GM10266 (cell line): ENCODE measurements around the gene DDX41.
"Not testable (repeated sequence)": the region's sequence is repeated elsewhere in the genome, so short reads cannot be mapped to it uniquely, and the experiment has no call there.

Source experiments
- DNase-seq: peaks from one replicate; pipeline ENCODE4 v3.0.0; 2012; ENCODE audit errors: extremely low spot score
- TF ChIP-seq, protein P1 (sequence below): IDR thresholded peaks from 2 replicates; pipeline ENCODE4 v1.5.1; 2012; ENCODE audit warnings: mild to moderate bottlenecking, low read depth; ENCODE audit not compliant: control insufficient read depth, insufficient read depth; ENCODE audit errors: missing control alignments

The DDX41 gene

DNA sequence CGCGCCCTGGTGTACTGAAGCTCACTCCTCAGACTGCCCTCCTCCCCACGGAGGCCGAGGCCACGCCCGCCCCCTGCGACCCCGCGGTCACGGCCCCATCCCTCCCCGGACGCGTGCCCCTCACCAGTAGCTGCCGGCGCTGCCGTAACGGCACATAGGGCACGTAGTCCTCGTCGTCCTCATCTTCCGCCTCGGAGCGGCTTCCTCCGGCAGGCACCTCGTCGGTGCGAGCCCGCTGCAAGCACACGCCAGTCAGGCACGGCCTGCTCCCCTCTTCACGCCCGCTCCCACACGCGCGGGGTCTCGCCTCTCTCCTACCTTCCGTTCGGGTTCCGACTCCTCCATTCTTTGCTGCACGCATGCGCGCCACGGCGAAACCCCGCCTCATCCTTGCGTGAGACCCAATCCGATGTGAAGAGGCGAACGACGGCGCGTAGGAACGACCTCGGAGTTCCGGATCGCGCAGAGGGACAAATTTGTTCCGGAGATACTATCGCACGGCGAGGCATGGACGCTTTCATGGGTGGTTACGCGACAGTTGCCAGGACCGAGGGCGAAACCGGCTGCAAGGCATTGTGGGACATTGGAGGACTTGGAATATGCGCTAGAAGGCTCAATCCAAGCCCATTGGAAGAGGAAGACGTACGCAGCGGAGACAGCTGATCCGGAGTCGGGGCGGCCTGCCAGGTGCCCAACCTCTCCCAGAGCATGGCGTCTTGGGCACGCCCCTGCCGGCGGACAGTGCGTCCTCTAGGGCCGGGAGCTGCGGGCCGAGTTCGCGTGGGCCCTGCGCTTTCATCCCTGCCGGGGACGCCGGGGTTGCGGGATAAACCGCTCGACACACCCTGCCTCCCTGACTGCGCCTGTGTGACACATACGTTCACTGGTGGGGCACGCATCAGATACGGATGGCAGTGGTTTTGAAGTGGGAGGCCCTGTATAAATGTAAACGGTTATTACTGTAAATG is at the start of gene DDX41:
TSS of gene DDX41 (minus strand) at position 361 of the 968 bp plus-strand sequence. CDS start at position 345, 16 bp downstream.
- TF ChIP-seq, protein P1, sequence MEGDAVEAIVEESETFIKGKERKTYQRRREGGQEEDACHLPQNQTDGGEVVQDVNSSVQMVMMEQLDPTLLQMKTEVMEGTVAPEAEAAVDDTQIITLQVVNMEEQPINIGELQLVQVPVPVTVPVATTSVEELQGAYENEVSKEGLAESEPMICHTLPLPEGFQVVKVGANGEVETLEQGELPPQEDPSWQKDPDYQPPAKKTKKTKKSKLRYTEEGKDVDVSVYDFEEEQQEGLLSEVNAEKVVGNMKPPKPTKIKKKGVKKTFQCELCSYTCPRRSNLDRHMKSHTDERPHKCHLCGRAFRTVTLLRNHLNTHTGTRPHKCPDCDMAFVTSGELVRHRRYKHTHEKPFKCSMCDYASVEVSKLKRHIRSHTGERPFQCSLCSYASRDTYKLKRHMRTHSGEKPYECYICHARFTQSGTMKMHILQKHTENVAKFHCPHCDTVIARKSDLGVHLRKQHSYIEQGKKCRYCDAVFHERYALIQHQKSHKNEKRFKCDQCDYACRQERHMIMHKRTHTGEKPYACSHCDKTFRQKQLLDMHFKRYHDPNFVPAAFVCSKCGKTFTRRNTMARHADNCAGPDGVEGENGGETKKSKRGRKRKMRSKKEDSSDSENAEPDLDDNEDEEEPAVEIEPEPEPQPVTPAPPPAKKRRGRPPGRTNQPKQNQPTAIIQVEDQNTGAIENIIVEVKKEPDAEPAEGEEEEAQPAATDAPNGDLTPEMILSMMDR: peak; percentile 8
- DNase-seq: peak; percentile 99

GRCh38 chr5:177565046-177565445 is 48.3 kb upstream of the DDX41 start:
- TF ChIP-seq, protein P1: no peak
- DNase-seq: no peak

GRCh38 chr5:177559446-177559941 is 42.7 kb upstream of the DDX41 start:
- DNase-seq: not testable (repeated sequence)

DNA sequence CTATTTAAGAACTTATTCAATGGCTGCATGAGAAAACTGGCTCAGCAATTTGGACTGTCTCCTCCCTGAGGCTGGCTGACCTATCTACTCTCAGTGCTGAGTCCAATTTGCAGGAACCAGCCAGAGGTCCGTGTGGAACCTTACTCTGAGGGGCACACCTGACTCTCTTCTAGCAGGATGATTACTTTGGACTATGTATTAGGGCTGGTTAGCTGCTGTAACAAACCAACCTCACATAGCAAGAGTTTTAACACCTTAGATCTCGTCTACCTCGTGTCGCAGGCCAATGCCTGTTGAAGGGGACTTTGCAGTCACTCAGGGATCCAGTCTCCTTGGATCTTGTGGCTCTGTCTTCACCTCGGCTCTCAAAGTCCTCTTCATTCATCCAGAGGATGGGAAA is 41.0 kb upstream of the DDX41 start:
- no peak for DNase-seq

GRCh38 chr5:177557041-177557647 is 40.4 kb upstream of the DDX41 start:
- DNase-seq: no peak
- TF ChIP-seq, protein P1: no peak

More for the DNA sequence above, 41.0 kb upstream of the DDX41 start:
- TF ChIP-seq, protein P1: no peak

GRCh38 chr5:177555665-177556064 is 38.9 kb upstream of the DDX41 start:
- TF ChIP-seq, protein P1: no peak
- no peak for DNase-seq

GRCh38 chr5:177555228-177555627 is 38.5 kb upstream of the DDX41 start:
- TF ChIP-seq, protein P1: no peak

More at GRCh38 chr5:177555228-177555627, 38.5 kb upstream of the DDX41 start:
- no peak for DNase-seq
